DMS53 treated with DMSO at 0.1 percent for 48 hours (cell line): ENCODE results near the gene CBLN3.

ENCODE experiments used
- DNase-seq: peaks from one replicate; lab custom pipeline; 2025; ENCODE audit not compliant: unreplicated experiment; lab: John Stamatoyannopoulos, UW

The CBLN3 gene

GRCh38 chr14:24426912-24427536, 2.4 kb downstream of the CBLN3 start:
- peak; percentile 71 for DNase-seq

- no peak for DNase-seq
Measured at GRCh38 chr14:24426150-24426911, 3.1 kb downstream of the CBLN3 start.

- DNase-seq: no peak
Measured at GRCh38 chr14:24425704-24426103, 3.8 kb downstream of the CBLN3 start.

- no peak for DNase-seq
Measured at GRCh38 chr14:24422694-24423601, 6.5 kb downstream of the CBLN3 start.

GRCh38 chr14:24422261-24422660, 7.2 kb downstream of the CBLN3 start:
- DNase-seq: no peak

GRCh38 chr14:24418492-24418873, 11.0 kb downstream of the CBLN3 start:
- no peak for DNase-seq

GRCh38 chr14:24417832-24418491, 11.5 kb downstream of the CBLN3 start:
- DNase-seq: no peak

- no peak for DNase-seq
Measured at GRCh38 chr14:24416932-24417619, 12.4 kb downstream of the CBLN3 start.

GRCh38 chr14:24416254-24416931, 13.1 kb downstream of the CBLN3 start:
- no peak for DNase-seq

- no peak for DNase-seq
Measured at GRCh38 chr14:24415421-24416253, 13.8 kb downstream of the CBLN3 start.

GRCh38 chr14:24414732-24415420, 14.6 kb downstream of the CBLN3 start:
- DNase-seq: no peak

GRCh38 chr14:24414077-24414476, 15.4 kb downstream of the CBLN3 start:
- DNase-seq: no peak

- DNase-seq: no peak
Measured at GRCh38 chr14:24411443-24412389, 17.8 kb downstream of the CBLN3 start.

GRCh38 chr14:24409956-24410355, 19.5 kb downstream of the CBLN3 start:
- no peak for DNase-seq

GRCh38 chr14:24409192-24409591, 20.3 kb downstream of the CBLN3 start:
- DNase-seq: no peak

GRCh38 chr14:24408764-24409163, 20.7 kb downstream of the CBLN3 start:
- no peak for DNase-seq

- no peak for DNase-seq
Measured at GRCh38 chr14:24407608-24408325, 21.7 kb downstream of the CBLN3 start.
